HG02884 (cell line): ENCODE data around the gene TCF7L1.
"Not testable (repeated sequence)": the region's sequence is repeated elsewhere in the genome, so short reads cannot be mapped to it uniquely, and the experiment has no call there.

Experiments used
- ATAC-seq: cut with Tn5 transposase; IDR thresholded peaks from one replicate; pipeline ENCODE4 v1.9.1; 2021; ENCODE audit warnings: mild to moderate bottlenecking, moderate library complexity; ENCODE audit not compliant: unreplicated experiment

The TCF7L1 gene

GRCh38 chr2:85340034-85340892 lies 207.1 kb downstream of the TCF7L1 start:
- ATAC-seq, result no peak

DNA sequence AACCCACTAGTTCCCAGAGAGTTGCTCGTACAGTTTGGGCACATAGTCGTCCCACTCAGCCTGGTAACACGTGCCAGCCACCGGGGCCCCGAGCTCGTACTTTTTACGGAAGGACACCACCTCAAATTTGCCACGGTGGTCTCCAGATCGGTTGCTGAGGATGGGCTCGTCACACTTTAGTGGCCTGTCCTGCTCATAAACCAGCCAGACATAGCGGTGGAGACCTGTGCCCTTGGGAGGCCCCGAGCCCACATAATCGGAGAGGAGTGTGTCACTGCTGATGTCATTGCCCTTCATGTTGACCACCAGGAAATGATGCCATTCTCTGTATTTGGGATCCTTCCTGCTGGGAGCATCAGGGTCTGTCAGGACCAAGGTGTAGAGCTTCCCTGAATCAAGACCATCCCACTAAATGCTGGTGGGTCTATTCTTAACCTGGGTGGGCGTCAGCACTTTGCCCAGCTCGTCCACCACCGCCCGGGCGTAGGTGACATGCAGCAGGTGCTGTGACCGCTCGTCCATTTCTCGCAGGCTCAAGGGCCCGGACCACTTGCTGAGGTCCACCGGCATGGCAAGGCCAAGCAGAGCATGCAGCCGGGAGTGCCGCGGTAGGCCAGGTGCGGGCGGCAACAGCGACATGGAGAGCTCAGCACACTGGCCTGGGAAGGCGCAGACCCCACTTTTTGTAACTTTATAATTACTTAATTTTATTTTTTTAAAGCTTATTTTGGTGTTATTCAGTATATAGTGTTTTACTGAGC lies 208.3 kb downstream of the TCF7L1 start:
- no peak for ATAC-seq

- no peak for ATAC-seq
Measured at GRCh38 chr2:85342156-85342555, 209.0 kb downstream of the TCF7L1 start.

- ATAC-seq, result not testable (repeated sequence)
Measured at GRCh38 chr2:85343207-85343895, 210.2 kb downstream of the TCF7L1 start.

DNA sequence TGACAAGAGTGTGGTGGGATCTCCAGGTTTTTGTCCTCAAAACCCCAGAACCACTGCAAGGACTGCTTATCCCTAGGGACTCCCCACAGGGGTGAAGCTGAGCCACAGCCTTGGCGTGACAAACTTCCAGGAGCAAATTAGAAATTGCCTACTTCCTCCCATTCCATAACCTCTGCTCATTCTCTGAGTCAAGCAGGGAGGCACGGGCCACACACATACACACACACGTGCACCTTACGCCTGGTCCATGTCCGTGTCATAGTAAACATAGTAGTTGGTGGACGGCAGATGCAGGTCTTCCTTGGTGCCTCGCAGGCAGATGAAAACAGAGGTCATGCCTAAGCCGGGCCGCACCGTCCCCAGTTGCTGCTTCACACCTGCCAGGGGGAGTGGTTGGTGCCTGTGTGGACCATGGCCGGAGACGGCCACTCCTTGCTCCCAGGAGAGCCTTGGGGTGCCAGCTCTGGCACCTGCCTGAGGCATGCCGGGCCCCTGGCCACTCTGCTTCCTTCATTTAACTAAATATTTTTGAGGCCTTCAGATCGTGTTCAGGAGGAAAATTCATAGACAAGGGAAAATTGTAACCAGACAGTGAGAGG lies 211.3 kb downstream of the TCF7L1 start:
- no peak for ATAC-seq

DNA sequence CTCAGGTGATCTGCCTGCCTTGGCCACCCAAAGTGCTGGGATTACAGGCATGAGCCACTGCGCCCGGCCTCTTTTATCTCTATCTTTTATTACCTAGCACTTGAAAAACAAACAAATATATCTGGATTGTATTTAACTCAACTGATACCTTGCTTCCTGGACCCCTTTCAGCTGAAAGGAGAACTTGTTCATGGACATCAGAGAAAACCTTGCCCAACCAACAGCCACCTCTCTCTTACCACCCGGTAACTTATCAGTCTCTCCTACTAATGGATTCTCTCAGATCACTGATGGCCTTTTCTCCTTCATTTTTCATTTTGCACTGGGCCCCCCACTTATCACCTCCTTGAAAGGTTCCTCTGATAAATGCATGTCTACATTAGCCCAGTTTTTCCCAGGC lies 214.4 kb downstream of the TCF7L1 start:
- no peak for ATAC-seq

DNA sequence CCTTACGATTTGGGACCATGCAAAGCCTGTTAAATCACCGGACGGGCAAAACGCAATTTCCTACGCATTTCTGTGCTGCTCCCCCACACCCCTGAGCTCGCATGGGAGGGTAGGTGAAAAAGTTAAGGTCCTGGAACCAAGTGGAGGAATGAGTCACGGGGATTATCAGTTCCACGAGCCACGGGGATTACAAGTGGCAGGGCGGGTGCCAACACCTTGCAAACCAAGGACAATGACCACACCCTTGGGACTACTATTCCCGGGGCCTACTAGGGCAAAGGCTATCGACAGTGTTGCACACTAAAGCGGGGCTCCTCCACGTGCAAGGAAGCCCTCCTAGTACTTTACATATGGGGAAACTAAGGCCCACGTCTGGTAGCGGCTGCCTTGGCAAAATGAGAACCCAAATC lies 220.7 kb downstream of the TCF7L1 start:
- ATAC-seq, result no peak

- ATAC-seq, result peak; percentile 99
Measured at GRCh38 chr2:85354286-85355072, 221.3 kb downstream of the TCF7L1 start, which contains the start of the genes ELMOD3 and RETSAT. Gene ELMOD3 (plus strand): TSS chr2:85354769. CDS start chr2:85357199, 2,430 bp downstream. Gene RETSAT (minus strand): TSS chr2:85354528. CDS start chr2:85354507, 21 bp downstream.

GRCh38 chr2:85355073-85355410 lies 221.8 kb downstream of the TCF7L1 start:
- ATAC-seq, result peak; percentile 1

DNA sequence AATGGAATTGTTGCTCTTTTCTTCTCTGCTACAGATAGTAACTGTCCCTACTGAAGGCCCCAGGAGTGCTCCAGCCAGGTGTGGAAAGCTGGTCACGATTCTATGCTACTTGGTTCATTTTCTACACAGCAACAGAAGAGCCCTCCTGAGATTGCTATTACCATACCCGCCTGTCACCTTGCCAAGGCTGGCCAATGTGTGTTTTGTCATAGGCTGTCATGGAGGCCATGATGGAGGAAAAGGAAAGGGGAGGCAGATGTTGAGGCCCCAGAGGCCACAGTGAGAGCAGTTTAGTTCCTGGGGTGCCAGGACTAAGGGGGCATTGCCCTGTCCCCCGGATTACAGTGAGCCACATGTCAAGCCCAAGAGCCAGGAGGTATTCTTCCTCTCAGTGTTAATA lies 222.3 kb downstream of the TCF7L1 start:
- ATAC-seq, result no peak

DNA sequence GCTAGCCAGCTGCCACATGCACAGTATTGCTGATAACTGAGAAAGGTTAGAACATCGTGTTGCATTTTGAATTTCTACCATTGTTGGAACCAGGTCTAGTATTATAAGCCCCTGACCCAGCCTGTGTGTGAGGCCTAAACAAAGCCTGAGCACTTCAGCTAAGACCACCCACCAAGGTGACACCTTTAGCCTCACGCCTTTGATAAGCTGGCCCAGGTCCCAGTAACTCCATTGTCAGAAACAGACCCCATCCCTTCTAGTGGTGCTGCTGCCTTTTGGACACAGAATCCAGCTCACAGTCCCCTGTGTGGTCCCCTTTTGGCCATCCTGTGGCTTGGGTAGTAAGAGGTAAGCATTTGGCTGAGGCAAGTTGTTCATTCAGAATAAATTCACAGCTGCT lies 223.0 kb downstream of the TCF7L1 start:
- no peak for ATAC-seq

DNA sequence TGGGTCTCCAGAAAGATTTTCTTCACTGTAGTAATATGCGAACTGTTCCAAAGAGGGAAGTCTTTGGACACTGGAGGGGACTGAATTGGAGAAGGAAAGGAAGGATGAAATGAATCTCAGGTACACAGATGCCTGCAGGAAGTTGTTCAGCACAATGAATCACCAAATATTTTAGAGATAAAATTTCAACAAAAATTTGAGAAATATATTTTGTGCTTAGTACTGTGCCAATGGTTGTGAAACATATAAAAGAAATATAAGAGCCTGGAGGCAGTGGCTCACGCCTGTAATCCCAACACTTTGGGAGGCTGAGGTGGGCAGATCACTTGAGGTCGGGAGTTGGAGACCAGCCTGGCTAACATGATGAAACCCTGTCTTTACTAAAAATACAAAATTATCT lies 224.5 kb downstream of the TCF7L1 start:
- no peak for ATAC-seq
